ENCODE data around the gene TCERG1.
"Not testable (repeated sequence)": the region's sequence is repeated elsewhere in the genome, so short reads cannot be mapped to it uniquely, and the experiment has no call there.

The TCERG1 gene

DNA sequence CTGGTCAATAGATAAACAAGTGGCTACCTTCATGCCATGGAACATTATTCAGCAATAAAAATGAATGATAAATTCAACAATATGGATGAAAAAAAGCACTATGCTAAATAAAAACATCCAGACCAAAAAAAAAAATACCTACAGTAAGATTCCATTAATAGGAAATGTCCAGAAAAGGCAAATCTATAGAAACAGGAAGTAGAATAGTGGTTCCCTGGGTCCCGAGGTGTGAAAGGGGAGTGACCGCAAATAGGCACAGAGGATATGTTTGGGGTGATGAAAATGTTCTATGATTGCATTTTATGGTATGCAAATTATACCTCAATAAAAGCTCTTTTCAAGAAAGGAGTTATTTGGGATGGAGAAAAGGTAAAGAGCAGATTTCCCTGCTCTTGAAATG is 72.4 kb downstream of the TCERG1 start:
- in situ Hi-C loops (cut with MboI; ENCODE audit: low sequenced_read_pairs), result no loop called here

DNA sequence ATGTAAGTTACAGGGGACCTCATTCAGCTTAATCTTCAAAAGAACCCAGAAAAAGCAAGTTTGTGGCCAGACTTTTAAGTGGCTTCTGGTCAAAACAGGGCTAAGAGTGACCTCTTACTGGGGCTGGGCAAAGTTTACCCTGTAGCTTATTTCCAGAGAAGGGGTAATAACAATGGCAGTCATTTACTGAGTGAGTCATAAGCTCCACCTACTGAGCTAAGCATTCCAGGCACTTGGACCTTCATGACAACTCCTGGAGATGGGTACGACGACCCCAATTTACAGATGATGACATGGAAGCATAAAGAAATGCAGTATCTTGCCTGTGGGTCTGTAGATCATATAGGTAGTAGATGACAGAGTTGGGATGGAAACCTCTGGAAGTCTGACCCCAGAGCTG is 73.6 kb downstream of the TCERG1 start:
- in situ Hi-C loops (cut with MboI; ENCODE audit: low sequenced_read_pairs), result no loop called here

DNA sequence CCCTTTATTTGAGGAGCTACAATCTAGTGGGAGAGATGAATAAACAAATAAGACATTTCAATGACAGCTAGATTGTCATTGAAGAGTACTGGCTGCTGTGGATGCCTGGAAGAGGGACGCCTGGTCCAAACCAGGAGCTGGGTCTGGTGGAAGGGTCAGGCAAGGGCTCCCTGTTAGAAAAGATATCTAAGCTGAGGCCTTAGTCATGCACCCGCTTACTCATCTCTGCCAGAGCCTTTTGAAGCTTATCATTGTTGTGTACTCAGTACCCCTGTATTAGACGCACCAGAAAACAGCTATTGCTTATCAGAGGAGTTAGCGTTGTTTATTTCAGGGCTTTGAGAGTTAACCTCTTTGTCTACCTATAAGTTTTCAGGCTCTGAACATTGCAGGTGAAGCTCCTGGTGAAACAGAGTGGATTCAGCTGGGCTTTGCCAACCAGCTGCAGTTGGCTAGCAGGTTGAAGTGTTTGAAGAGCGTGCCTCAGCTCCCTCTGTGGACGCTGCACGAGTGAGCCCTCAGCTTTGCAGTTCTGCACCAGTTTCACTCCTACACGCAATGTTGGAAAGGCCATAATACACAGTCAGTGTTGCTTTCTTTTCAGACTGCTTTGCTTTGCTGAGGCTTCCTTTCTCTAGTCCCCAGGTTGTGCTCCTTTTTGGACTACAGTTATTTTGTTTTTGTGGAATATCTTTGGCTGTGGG is 74.4 kb downstream of the TCERG1 start:
- in situ Hi-C loops (cut with MboI; ENCODE audit: low sequenced_read_pairs), result no loop called here

DNA sequence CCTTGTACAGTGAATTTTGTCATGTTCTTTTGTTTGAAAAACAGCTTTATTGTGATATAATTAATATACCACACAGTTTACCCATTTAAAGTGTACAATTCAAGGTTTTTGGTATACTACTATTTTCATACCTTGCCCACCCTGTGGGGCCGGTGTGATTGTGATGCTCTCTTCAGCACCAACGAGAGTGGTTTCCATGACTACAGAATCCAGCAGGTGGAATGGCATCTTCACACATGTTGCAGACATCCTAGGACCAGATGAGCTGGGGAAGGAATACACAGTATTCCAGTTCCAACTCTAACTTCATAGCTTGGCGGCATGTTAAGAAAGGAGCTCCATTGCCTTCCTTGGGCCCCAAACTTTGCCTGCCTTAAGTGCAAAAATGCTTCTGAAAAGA is 76.6 kb downstream of the TCERG1 start:
- in situ Hi-C loops (cut with MboI; ENCODE audit: low sequenced_read_pairs), result no loop called here

DNA sequence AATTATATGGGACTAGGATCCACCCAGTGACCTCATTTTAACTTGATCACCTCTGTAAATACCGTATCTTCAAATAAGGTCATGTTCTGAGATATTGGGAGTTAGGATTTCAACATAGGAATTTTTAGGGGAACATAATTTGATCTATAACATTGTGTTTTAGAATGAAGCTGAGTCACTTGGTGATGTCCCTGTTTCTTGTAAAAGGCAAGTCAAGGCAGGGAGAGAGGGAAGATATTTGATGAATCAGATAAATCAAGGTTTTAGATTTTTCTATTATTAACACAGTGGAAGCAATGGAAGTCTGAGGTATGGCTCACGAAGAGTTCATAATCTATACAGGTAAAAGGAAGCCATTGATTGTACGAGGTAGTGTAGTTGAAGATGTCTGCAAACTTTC is 80.7 kb downstream of the TCERG1 start:
- in situ Hi-C loops (cut with MboI; ENCODE audit: low sequenced_read_pairs), result loop anchor here (25.0 kb wide), 1 partner anchor 435 kb away; no protein-coding TSS in a partner anchor

DNA sequence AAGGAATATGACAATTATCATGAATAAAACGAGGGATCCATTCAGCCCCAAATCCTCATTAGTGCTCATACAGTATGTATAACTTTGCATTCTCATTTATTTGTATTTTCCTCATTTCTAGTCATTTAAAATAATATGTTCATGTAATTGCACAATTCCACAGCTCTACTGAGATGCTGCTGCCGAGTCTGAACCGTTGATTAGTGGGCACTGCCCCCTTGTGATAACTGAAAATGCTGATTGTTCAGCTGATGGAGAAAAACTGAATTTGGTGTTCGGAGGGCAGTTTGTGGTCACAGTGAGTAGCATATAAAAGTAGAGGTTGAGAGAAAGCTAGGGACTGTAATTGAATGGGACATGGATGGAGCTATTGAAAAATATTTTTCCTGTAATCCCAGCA is 81.1 kb downstream of the TCERG1 start:
- in situ Hi-C loops (cut with MboI; ENCODE audit: low sequenced_read_pairs), result loop anchor here (25.0 kb wide), 1 partner anchor 434 kb away; no protein-coding TSS in a partner anchor

DNA sequence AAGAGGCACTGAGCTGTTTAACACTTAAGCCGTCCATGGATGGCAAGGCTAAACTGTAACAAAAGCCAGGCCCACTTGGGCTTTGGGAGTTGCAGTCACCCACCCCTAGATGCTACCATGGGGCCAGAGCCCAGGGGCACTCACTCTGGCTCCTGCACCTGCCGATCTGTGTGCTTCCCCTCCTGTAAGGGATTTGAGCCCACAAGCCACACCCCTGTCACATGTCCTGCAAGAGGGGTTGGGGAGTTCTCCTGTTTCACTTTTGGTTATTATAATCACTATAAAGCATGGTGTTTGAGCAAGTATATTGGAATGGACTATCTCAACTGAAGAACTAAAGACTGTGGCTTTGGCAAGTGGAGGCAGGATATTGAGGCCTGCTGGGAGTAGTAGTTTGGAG is 82.9 kb downstream of the TCERG1 start:
- in situ Hi-C loops (cut with MboI; ENCODE audit: low sequenced_read_pairs), result loop anchor here (25.0 kb wide), 1 partner anchor 432 kb away; no protein-coding TSS in a partner anchor

DNA sequence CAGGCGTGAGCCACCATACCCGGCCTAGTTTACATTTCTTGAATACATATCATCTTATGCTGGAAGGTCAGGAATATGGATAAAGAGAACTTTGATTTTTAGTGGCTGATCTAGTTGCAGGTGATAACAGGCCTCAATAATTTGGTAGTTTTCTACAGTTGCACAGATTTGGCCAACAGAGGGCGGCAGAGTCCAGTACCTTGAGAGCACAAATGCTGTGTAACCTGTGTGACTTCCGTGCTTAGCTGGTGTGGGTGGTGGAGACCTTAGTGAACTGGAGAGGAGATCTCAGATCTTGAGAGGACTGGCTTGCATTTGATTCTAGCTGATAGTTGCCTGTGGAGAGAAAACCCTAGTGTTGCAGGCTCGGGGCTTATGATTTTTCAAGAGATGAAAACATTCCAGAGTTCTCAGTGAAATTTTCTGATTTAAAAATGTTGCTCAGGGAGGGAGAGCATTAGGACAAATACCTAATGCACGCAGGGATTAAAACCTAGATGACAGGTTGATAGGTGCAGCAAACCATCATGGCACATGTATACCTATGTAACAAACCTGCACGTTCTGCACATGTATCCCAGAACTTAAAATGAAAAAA is 86.2 kb downstream of the TCERG1 start:
- in situ Hi-C loops (cut with MboI; ENCODE audit: low sequenced_read_pairs), result loop anchor here (25.0 kb wide), 1 partner anchor 429 kb away; no protein-coding TSS in a partner anchor

DNA sequence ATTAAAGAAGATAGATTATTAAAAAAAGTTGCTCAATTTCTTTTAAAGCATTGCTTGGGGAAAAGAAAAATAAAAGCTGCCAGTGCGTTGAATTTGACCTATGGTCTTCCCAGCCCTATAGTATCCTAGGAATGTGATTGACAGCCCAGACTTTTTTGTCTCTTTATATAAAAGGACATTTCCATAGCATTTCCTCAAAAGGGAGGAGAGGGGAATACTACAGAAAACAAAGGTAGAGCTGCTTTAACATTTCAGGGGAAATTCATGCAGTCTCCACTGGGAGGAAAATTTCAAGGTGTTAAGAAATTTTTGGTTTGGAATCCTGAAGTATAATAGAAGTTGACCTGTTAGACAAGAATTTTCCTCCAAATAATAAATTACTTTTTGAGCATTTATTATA is 86.7 kb downstream of the TCERG1 start:
- in situ Hi-C loops (cut with MboI; ENCODE audit: low sequenced_read_pairs), result loop anchor here (25.0 kb wide), 1 partner anchor 428 kb away; no protein-coding TSS in a partner anchor

DNA sequence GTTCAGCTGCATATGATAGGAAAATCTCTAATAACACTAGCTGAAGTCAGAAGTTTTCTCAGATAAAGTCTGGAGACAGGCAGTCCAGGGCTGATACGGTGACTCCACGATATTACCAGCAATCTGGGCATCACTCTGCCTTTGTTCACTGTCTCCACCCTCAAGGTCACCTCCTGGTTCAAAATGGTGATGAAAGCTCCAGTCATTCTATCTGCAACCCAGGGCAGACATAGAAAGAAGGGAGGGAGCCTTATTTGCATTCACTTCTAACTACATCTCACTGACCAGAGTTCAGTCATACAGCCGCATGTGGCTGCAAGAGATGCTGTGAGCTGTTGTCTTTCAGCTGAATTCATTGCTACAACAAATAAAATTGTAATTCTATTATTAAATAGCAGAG is 91.3 kb downstream of the TCERG1 start:
- in situ Hi-C loops (cut with MboI; ENCODE audit: low sequenced_read_pairs), result loop anchor here (25.0 kb wide), 1 partner anchor 424 kb away; no protein-coding TSS in a partner anchor

DNA sequence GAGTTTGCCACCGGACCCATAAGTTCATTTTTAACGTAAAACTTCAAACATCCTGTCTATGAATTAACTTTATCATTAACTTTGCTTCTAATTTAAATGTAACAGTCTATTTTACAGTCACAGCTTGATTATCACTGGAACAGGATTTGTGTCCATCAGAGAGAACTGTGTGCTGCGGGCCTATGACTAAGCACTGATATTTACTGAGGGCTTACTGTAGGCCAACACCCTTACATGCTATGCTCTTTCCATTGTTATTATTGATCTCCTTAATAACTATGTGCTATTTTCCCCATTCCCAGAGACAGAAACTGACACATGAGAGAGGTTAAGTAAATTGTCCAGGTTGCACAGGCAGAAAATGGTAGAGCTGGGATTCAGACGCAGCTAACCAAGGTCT is 92.8 kb downstream of the TCERG1 start:
- in situ Hi-C loops (cut with MboI; ENCODE audit: low sequenced_read_pairs), result loop anchor here (25.0 kb wide), 1 partner anchor 422 kb away; no protein-coding TSS in a partner anchor

DNA sequence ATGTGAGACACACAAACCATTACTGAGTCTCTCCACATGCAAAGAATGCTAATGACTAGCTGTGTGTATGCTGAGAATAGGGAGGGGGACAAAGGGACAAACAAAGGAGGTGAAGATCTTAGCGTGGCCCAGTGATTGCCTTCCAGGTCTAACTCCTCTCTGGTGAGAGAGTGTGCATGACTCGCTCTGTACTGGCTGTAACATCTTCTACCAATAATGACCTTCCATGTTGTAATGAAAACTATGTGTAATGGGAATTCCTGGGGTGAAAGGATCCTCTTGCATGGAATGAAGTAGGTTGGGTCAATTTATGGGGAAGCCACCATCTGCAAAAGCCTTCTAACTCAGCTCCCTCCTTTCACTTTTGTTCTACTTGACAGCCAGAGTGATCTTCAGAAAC is 93.3 kb downstream of the TCERG1 start:
- in situ Hi-C loops (cut with MboI; ENCODE audit: low sequenced_read_pairs), result loop anchor here (25.0 kb wide), 1 partner anchor 422 kb away; no protein-coding TSS in a partner anchor

DNA sequence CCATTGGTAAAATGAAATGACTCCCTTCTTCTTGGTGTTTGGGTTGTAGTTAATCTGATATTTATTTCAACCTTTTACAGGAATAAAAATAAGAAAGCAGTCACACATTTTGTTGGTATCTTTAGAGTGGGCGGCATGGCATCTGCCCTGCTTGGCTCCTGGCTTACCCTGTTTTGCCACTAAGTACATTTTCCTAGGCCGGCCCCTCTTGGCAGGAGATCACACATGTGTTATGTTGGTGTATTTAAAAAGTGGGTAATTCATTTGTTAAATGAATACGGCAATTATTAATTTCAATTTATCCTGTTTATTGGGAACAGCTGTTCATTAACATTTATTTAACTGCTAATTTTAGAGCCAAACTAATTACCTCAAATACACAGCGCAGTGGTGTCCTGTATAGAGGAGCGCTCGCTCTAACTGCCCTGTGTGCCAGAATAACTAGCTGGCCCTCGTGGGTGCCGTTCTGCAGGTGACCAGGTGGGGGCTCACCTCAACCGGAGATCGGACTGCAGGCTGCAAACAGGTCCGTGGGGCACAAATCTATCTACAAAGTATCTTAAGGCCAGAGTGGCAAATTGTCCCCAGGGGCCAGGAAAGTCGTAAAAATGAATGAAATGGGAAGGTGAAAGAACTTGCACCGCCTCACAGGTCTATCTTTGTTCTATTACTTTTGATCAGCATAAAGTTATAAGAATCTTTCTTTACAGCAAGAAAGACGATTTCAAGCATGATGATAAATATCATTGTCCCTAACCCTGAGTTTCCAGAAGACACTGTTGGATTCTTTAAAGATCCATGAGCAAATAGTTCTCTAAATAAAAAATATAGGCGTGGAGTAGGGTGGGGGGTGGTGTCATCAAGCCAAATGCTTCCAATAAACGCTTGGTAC is 95.1 kb downstream of the TCERG1 start:
- in situ Hi-C loops (cut with MboI; ENCODE audit: low sequenced_read_pairs), result loop anchor here (25.0 kb wide), 1 partner anchor 420 kb away; no protein-coding TSS in a partner anchor

DNA sequence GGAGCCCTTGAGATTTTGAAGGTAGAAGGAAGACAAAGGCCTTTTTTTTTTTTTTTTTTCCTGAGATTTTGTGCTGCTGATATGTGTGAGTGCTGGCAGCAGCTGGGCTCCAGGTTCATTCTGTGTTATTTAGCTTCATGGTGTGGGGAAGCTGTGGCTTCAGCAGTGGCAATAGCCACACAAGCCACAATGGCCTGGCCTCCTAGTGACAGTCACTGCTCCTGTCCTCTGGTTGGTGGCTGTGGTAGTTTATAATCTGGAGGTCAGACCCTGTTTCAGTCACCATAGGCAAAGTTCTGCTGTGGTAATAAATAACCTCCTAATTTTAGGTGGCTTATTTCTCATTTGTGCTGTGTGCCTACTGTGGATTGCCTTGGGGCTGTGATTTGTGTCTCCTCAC is 97.1 kb downstream of the TCERG1 start:
- in situ Hi-C loops (cut with MboI; ENCODE audit: low sequenced_read_pairs), result loop anchor here (25.0 kb wide), 1 partner anchor 418 kb away; no protein-coding TSS in a partner anchor

DNA sequence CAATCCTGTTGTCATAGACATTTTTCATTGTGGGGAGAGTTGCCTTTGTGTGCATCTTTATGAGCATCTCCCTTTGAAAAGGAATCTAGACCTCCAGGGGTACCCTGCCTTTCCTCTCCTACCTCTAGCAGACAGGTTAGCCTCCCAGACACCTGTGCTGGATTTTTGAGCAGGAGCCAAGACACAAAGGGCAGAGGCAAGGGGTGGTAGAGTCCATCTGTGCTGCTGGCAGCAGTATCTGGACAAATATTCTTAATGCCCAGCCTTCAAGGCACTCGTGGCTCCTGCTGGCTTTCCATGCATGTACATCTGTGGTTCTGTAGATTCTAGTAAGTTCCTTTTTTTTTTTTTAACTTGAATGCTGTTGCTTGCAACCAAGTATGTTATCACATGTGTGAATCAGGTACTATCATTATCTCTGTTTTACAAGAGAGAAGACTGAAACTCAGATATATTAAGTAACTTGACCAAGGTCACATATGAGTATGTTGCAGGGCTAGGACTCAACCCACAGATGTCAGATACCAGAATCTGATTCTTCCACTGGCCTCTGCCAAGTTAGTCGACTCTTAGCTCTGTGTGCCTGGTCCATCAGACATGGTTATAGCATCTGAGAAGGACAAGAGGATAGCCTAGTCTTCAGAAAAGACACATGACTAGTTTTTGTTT is 101.8 kb downstream of the TCERG1 start:
- in situ Hi-C loops (cut with MboI; ENCODE audit: low sequenced_read_pairs), result loop anchor here (25.0 kb wide), 1 partner anchor 413 kb away; no protein-coding TSS in a partner anchor

DNA sequence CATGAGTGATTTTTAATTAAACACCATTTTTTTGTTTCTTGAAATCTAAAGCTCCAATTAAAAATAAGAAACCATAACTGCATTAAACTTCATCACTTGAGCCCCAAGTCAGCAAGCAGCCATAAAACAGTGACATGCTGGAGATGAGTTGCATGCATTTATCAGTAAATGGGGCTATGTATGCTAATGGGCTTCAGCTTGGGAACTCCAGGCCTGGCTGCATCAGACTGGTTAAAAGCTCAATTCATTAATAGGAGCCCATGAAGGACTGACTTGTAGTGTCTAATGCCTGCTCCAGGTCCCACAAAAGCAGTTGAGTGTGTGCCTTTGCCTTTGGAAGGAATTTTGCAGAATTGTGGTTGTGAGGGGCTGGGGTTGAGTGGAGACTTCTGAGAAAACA is 102.5 kb downstream of the TCERG1 start:
- in situ Hi-C loops (cut with MboI; ENCODE audit: low sequenced_read_pairs), result loop anchor here (25.0 kb wide), 1 partner anchor 413 kb away; no protein-coding TSS in a partner anchor

DNA sequence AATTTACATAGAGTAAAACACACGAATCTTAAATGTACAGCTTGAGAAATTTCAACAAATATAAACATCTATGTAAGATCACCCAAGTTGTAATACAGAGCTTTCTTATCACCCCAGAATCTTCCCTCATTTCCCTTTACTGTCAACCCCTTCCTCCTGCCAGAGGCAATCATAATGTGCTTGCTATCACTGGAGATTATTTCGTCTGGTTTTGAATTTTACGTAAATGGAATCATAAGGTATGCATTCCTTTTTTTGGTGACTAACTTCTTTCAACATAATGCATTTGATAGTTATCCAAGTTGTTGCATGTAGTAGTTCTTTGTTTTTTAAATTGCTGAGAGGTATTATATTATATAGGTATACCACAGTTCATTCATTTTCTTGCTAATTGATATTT is 106.3 kb downstream of the TCERG1 start:
- in situ Hi-C loops (cut with MboI; ENCODE audit: low sequenced_read_pairs), result no loop called here

DNA sequence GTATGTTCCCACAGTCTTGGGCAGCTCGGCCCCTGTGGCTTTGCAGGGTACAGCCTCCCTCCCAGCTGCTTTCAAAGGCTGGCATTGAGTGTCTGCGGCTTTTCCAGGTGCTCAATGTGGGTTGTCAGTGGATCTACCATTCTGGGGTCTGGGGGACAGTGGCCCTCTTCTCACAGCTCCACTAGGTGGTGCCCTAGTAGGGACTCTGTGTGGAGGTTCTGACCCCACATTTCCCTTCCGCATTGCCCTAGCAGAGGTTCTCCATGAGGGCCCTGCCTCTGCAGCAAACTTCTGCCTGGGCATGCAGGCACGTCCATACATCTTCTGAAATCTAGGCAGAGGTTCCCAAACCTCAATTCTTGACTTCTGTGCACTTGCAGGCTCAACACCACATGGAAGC is 109.8 kb downstream of the TCERG1 start:
- in situ Hi-C loops (cut with MboI; ENCODE audit: low sequenced_read_pairs), result not testable (repeated sequence)

DNA sequence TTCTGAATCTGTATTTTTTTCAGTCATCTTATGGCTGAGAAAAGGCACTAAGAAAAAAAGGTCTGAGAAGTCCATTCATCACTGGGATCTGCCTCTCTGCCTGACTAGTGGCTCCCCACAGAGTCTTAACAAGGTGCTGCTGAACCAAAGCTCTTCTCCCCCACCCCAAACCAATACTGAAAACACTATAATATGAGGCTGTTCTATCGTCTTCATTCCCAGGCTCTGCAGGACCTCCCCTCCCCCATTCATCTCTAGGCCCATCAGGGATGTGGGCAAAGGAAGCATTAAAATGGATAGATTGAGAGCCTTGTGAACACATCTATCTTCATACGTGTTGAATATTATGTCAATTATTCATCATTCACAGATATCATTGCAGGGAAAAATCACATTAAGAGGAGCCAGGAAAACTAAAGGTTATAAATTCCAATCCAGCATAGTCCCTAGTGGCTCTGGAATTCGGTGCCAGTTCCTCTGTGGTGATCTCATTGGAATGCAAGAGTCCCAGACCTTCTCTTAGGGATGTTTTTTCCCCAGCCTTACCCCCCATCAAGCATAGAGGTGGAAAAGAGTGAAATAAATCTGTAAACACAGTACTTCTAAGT is 113.2 kb downstream of the TCERG1 start:
- in situ Hi-C loops (cut with MboI; ENCODE audit: low sequenced_read_pairs), result no loop called here

Measured in hTERT RPE-1 (cell line).